Stimulated activated CD4-positive, alpha-beta T cell treated with anti-CD3 and anti-CD28 coated beads, Interleukin-15, amount 100 ng/mL, for 48 hours (primary cell): ENCODE data around the gene TGFBRAP1.
A peak's percentile ranks its signal among the peaks of the same experiment; 100 is the strongest.
"Not testable (repeated sequence)": the region's sequence is repeated elsewhere in the genome, so short reads cannot be mapped to it uniquely, and the experiment has no call there.

Source experiments
- DNase-seq, 2 donors: peaks; one replicate each; pipeline ENCODE4 v3.0.0-alpha.2; 2020; ENCODE audit warnings: low read depth in 2 of 2

The TGFBRAP1 gene

DNA sequence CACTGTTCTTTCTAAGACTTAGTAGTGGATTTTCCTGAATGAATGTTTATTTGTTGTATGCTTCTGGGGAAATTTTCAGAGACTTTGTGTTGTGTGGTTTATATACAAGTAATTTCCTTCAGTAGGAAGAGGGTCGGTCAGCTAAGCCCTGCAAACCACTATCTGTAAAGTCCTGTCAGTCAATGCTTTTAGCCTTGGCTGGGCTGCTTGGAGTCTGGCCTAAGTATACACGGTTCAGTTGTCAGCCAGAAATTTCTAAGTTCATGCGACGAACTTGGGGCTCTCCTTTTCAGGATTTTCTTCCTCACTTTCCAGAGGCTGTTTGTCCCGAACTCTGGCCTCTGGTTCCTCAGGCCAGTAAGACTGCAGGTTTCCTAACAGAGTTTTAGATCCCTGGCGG is 29.1 kb upstream of the TGFBRAP1 start:
- no peak for DNase-seq

DNA sequence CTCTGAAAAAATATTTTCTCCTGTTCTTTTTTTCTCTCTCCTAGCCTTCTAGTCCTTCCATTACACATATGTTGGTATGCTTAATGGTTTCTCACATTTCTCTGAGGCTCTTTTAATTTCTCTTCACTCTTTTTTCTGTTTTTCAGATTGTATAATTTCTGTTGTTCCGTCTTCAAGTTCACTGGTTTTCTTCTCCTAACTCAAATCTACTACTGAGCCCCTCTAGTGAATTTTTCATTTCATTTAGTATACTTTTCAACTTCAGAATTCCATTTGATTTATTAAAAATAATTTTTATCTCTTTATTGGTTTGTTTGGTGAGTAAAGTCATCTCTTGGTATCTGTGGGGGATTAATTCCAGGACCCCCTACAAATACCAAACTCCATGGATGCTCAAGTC is 27.6 kb upstream of the TGFBRAP1 start:
- no peak for DNase-seq

DNA sequence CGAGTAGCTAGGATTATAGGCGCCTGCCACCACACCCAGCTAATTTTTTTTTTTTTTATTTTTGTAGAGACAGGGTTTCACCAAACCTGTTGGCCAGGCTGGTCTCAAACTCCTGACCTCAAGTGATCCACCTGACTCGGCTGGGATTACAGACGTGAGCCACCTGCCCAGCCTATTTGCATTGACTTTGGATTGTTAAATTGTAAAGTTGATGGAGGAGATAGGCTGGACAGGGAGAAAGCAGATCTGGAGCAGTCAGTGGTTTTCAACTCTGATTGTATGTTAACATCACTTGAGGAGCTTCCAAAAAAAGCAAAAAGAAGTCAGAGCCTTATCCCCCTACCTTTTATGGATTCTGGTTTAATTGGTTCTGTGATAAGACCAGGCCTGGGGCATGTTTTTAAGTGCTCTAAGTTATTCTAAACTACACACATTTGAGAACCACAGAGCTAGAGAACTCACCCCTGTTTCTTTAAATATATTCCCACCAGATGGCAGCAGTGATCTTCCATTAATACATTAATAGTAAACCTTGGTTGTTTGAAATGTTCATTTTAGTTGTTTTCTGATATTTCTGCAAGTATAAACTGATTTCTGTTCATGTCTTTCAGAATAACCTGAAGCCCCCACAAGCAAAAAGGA is 15.3 kb upstream of the TGFBRAP1 start:
- DNase-seq: no peak

DNA sequence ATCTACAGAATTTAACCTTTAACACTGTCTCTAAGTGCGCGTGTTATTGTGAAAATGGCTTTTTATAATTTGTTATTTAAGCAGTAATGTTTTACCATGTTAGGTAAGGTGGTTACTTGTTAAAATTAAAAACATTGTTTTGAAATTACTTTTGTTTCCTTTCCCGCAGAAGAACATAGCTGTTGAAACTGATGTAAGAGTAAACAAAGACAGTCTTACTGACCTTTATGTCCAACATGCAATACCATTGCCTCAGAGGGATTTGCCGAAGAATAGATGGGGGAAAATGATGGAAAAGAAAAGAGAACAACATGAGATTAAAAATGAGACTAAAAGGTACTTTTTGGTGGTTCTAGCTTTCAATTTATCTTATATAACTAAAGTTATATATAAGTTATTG is 9.9 kb upstream of the TGFBRAP1 start:
- no peak for DNase-seq

DNA sequence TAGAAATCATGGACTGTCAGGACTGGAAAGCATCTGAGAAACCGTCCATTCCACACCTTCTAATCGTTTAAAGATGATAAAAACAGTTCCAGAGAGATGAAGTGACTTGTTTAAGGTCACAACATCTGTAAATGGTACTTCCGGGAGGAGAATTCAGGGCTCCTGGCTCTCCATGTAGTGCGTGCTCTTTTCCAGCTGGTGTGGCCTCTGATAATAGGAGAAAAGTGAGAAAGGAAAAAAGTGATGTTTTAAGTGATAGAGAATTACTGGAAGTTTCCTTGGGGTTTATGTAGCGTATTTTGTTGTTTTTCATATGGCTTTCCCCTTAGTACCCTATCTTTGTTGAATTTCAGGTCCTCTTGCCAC is 8.5 kb upstream of the TGFBRAP1 start:
- no peak for DNase-seq

DNA sequence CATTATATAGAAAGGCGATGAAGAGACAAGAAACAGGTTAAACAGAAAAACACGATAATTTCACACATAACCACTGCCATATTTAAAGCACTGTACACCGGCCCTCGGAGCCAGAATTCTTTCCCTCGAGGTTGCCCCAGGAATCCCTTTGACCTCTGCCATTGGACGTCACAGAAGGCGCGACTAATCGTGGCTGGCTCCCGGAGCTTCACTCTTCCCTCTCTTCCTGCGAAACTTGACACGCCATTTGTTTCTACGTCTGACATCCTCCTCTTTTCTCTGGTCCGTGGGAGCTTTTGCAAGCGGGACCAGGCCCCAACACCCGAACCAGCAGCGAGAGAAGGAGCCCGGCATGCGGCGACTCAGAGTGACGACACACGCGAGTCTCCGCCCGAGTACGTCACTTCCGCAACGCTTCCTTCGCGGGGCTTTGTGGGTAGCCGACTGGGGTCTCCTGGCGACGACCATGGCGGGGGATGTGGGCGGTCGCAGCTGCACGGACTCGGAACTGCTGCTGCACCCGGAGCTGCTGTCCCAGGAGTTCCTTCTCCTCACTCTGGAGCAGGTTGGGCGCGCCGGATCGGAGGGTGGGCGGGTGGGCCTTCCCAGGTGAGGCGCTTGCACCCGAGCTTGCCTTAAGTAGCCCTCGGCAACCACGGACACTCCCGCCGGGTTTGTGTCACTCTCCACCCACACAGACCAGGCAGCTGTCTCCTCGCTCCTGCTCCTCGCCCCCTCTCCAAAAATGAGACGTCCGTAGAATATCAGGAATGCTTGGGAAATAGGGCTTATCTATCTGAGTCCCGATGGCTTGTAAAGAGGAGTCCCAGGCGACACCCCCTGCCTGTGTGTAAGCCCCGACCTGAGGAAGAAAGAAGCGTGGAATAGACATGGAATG is 7.8 kb upstream of the TGFBRAP1 start, which contains the start of gene C2orf49:
Gene C2orf49, plus strand, starts transcription at position 419 of the 898 bp plus-strand sequence. Its CDS starts 48 bp downstream, at position 467.
- DNase-seq: peak; percentile 85 to 86

DNA sequence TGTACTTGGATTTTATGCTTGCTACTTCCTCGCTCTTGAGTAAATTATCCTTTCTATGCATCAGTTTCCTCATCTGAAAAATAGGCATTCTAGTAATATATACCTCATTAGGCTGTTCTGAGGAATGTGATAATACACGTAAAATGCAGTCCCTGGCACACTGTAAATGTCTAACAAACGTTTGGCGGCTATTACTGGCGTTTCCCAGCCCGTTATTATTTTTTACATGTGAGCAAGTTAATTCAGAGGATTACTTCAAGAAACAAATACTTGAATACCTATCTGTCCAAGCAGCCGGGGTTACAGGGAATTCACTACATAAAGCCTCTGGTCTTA is 7.2 kb upstream of the TGFBRAP1 start:
- DNase-seq: no peak

DNA sequence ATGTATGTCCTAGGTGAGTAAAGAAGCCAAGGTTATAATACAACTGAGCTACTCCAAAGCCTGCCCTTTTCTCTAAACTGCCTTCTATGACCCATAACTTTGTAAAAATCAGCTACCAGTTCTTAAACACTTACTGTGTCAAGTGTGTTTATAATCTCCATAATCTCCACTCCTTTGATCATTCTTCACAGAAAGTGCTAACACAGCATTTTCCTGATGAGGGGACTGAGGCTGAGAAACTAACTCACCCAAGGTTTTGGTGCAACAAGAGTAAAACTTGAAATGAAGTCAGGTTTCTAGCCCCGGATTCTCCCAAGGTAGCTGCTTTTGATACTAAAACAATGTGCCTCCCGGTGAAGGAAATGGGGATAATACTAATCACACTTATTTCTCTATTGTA is 5.9 kb upstream of the TGFBRAP1 start:
- no peak for DNase-seq

DNA sequence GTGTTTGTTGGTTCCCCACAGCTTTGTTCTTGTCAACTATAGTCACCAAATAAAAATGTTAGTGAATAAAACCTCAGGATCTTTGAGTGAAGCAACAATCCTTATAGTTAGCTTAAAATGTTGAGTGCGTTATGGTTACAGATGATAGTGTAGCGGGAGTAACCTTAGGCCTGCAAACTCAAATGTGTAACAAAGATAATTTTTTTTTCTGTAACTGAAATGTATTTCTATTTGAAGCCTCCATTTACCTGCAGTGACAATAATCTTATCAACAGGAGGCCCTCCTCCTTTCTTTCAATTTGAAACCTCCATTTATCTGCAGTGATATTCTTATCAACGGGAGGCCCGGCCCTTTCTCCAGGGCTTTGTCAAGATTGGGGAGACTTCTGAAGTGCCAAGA is 4.7 kb upstream of the TGFBRAP1 start:
- no peak for DNase-seq

DNA sequence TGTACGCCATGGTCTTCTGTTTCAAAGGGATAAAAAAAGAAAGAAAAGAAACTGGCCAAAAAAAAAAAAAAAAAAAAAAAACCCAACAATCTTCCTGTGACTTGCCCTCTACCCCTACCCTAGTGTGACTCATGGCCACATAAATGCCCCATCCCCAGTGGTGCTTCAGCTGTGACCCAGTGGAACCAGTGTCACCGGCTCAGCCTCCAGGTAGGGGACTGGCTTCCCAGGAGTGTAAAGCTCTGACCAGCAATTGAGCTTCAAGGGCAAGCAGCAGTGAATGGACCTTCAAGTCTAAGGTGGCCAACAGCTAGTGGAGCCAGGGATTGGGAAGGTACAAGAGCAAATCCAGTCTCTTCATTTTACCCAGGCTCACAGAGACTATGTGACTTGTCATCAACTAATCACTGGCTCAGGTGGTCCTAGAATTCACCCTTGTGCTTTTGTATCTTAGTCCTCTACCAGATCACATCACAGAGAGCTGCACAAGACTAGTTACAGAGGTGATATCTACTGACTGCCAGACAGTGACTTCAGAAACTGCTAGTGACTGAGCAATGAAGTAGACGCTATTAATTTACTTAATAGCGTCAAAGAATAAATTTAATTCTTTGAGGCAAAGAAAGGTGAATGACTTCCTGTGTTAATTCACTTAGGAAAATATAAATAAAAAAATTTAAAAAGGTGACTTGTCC is 1.3 kb upstream of the TGFBRAP1 start:
- no peak for DNase-seq

DNA sequence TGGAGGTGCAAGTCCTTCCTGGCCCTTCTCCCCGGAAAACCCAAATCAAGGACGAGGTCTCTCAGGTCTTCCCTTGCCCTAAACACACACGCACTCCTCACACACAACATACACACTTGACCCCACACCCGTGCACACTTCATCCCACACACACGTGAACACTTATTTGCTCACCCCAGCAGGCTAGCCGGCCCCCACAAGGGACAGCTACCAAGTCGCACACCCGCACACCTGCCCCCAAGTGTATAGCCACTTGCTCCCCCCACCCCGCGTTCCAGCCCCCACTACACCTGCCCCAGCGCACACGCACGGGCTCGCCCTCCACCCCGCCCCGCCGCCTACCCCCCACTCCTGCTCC is 359 bp downstream of the TGFBRAP1 start:
- no peak for DNase-seq

DNA sequence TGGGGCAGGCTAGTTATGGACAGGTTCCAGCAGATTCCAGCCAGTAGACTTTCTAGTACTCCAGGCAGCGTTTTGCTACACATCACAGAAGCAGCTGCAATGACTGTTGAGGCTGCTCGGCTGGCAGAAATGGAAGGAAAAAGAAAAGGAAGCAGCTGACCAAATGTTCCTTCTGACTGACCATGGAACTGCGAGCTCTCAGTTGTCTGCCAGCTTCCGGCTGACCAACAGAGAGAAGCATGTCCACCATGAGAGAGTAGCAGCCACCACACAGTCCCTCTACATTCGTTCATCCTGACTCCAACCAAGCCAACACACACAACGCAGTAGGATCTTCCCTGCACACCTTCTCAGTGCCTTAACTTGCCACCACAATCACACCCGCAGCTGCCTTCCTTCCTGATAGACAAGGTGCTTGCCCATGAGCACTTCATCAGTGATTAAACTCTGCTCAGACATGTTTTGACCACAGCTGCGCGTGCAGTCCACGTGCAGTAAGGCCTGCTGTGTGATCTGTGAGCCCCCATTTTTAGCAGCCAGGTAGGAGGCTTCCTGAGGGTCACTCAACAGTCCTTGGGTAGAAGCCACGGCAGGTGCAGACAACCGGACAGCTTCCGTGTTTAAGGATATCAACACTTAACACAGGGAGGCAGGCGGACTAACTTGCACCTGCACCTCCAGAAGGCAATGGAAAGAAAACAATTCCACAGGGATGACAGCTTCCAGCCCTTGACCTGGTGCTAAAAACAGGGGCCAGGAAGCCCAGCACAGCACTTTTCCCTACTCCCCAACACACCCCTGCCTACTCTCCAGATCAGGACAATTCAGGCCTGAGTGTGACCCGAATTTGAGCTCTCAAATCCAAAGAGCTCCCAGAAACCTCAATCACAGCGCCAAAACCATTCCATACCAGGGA is 996 bp downstream of the TGFBRAP1 start:
- DNase-seq: no peak

DNA sequence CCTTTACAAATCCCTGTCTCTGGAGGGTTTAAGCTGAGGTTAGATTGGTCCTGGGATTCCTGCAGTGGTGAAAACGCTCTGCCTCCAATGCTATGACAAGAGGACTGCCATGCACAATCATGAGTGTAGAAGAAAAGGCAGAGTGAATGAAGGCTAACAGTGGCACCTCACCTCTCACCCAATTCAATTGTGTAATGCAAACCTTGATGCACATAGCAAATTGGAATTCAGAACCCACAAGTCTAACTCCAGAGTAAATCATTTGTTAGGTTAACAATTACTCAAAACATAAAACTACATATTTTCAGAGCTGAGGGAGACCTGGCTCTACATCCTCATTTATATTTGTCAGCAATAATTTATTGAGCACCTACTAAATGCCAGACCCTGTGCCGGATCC is 1.8 kb downstream of the TGFBRAP1 start:
- DNase-seq: no peak

DNA sequence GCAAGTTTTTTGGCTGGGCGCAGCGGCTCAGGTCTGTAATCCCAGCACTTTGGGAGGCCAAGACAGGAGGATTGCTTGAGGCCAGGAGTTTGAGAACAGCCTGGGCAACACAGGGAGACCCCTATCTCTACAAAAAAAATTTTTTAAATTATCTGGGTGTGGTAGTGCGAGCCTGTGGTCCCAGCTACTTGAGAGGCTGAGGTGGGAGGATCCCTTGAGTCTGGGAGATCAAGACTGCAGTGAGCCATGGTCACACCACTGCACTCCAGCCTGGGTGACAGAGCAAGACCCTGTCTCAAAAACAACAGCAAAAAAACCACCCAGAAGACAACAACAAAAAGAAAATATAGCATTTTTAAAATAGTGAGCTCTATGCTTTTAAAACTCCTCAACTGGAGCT is 2.3 kb downstream of the TGFBRAP1 start:
- DNase-seq: not testable (repeated sequence)

DNA sequence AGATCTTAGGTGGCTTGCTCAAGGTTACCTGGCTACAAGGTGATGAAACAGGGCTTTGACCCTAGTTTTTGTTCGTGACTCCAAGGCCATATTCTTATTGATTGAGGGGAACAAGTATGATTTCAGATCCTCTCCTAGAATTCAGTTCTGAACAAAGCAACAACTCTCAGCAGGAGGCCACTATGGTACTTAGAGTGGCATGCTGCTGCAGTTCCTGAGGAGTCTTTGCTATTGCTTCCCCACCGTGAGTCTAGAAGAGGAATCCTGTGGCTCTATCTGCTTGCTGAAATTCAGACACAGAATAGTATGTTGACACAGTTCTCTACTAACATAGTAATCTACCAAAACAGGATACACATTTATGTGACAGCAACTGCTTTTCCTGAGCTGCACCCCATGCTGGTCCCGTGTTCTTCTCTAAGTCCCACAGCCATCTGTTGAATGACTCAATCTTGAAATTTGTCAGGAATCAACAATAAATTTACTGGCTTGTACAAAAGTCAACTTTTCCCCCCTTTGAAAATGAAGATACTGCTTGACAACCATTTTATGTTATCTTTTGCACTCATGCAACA is 4.1 kb downstream of the TGFBRAP1 start:
- no peak for DNase-seq

DNA sequence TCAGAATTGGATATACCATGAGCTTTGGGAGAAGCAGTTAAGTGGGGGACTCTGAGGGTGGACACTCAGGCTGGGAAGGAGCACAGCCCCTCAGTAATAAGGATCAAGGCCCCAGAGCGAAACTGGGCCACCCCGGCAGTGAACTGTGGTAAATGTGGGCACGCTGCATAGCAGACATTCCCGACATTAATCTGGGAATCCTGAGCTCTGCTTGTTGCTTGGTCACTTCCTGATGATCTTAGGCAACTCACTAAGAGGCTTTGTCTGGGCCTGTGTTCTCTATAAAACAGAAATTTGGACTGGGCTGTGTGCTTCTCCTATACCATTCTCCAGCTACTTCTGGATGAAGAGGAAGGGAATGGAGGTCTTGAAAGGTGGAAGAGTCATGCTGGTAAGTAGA is 4.8 kb downstream of the TGFBRAP1 start:
- no peak for DNase-seq

DNA sequence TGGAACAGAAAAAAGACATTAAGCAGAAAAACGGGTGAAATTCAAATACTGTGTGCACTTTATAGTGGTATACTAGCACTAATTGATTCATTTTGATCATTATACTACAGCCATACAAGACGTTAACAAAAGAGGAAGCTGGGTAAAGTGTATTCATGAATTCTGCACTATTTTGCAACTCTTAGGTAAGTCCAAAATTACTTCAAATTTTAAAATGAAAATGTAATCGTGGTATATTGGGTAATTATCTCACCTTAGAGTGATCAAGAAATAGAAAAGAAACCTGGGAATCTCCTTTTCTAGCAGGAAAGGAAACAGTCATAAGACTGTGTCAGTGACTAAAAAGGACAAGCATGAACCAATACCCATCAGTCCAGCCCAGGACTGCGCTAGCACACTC is 5.4 kb downstream of the TGFBRAP1 start:
- DNase-seq: no peak

DNA sequence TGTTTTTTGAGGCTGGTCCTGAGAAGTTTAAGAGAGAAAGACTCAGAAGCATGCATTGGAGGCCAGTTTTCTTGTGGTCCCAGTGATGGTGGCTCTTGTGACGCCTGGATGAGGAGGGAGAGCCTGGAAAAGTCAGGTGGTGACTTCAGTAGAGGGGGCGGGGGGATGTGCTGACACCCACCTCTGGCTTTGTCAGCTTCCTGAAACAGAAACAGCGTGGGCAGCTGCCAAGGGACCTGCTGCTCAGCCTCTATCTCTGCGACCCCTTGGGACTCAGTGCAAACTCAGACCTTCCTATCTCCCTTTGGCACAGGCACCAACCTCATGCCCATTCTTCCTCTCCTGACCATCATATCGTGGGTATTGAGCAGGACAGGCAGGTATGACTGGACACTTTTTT is 6.4 kb downstream of the TGFBRAP1 start:
- no peak for DNase-seq

DNA sequence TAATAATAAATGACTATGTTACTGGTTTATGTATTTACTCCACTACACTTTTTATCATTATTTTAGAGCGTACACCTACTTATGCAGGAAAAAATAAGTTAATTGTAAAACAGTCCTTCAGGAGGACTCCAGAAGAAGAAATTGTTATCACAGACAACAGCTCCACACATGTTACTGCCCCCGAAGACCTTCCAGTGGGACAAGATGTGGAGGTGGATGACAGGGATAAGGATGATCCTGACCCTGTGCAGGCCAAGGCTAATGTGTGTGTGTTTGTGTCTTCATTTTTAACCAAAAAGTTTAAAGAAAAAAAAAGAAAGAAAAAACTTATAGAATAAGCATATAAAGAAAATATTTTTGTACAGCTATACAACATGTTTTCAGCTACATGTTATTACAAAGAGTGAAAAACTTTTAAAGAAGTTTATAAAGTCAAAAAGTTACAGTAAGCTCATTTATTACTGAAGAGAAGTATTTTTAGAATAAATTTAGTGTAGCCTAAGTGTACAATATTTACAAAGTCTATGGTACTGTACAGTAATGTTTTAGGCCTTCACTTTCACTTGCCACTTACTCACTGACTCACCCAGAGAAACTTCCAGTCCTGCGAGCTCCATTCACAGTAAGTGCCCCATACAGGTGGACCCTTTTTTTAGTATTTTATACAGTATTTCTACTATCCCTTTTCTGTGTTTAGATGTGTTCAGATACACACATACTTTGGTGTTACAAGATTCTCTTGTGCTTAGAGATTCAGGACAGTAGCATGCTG is 7.5 kb downstream of the TGFBRAP1 start:
- no peak for DNase-seq

DNA sequence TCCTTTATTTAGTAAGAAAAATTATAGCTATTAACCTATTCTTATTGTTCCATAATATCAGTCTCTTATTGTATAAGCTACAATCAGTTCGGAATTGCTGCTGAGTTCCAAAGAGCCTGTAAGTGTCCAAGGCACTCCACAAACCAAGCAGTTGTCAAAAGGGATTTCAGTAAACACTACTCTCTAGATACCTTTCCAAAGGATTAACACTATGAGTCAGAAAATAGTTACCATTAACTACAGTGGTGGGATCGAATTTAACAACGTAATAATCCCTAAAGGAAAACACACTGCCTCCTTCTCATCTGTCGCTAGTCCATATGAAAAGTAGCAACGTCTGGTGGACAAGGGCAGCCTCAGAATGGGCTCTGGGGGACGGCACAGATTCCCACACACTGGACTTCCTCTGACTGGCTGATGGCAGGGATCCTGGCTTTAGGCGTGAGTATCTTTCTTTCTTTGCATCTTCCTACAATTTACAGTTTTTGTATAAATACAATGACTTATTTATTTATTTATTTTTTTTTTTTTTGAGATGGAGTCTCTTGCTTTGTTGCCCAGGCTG is 8.8 kb downstream of the TGFBRAP1 start:
- no peak for DNase-seq
